Activated CD4-positive, alpha-beta memory T cell treated with anti-CD3 and anti-CD28 coated beads, Interleukin-2, amount 10 ng/mL, durations not matched to agents 7 days and 5 days (primary cell): ENCODE measurements around the gene TRPV6. TPM values are rescaled to one million over a fixed set of nuclear protein-coding genes. Genes with fewer than 3 reads are reported as not detected.

Experiments
- CTCF ChIA-PET: fragments of 350-600 bp; sonication (Branson Sonifier 250); formaldehyde crosslinking; loops from one replicate; lab custom pipeline; 2021; ENCODE audit warnings: antibody characterized with exemption, inconsistent platforms; lab: Charles Lee
- POLR2A ChIA-PET: fragments of 350-600 bp; sonication (Branson Sonifier 250); formaldehyde crosslinking; loops from one replicate; lab custom pipeline; 2021; ENCODE audit warnings: antibody characterized with exemption; lab: Charles Lee
- DNase-seq: peaks from one replicate; pipeline ENCODE4 v3.0.0-alpha.2; 2020
- H3K27ac Mint-ChIP-seq: one replicate; pipeline ENCODE4 v1.8.0; 2021; ENCODE audit warnings: mild to moderate bottlenecking, mixed read lengths
- H3K27me3 Mint-ChIP-seq: one replicate; pipeline ENCODE4 v1.8.0; 2021; ENCODE audit warnings: mixed read lengths
- H3K36me3 Mint-ChIP-seq: one replicate; pipeline ENCODE4 v1.8.0; 2021; ENCODE audit warnings: low read depth, mixed read lengths
- H3K4me1 Mint-ChIP-seq: one replicate; pipeline ENCODE4 v1.8.0; 2021; ENCODE audit warnings: mixed read lengths
- H3K4me3 Mint-ChIP-seq: one replicate; pipeline ENCODE4 v1.8.0; 2021; ENCODE audit warnings: mild to moderate bottlenecking, mixed read lengths
- H3K9me3 Mint-ChIP-seq: one replicate; pipeline ENCODE4 v1.8.0; 2021; ENCODE audit warnings: mixed read lengths
- total RNA-seq, 2 experiments: library from RNA; stranded (reverse); gene quantifications; one replicate each; pipeline ENCODE4 v1.2.3, GENCODE V29; 2021

TRPV6 gene
- total RNA-seq, 2 experiments from 2014 or later: not detected

DNA sequence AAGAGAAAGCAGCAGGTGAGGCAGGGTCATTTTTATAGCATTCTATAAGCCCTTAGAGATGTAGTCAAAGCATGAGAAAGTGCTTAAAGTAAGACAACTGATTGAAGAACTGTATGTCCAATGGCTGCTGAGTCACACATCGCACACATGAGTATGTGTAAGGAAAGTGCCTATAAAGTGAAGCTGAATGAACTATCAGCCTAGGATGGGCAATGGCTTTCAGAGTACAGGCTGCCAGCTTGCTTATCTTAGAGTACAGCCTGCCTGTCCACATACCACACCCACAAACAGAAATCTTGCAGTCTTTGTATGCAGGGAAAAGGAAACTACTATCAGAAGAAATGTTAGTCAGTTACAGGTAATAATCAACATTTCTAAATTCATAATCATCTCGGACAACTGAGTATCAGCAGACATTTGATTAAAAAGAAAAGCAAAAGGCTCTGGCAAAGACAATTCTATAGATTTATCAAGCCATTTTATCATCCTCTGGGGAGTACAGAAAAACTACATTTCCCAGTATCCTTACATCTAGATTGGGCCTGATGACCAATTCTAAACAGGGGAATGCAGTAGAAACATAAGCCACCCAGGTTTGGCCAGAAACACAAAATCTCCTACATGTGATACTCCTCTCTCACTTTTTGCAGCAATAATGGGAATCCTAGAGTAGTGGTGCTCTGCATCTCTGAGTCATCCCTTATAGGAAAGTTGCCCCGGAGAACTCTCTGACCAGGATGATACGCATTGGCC lies 46.9 kb downstream of the TRPV6 start:
- ChIA-PET POLR2A (no interaction called here), CTCF (no interaction called here)
- peaks cover 2% of the 10 kb centered on the region for H3K27me3 Mint-ChIP-seq
- H3K4me3 Mint-ChIP-seq: no peak overlapping the region
- peaks cover 4% of the 10 kb centered on the region for H3K4me1 Mint-ChIP-seq
- H3K9me3 Mint-ChIP-seq: no peaks in the 10 kb centered on the region
- H3K27ac Mint-ChIP-seq: no peak overlapping the region
- H3K36me3 Mint-ChIP-seq: no peaks in the 10 kb centered on the region
- no peak for DNase-seq

DNA sequence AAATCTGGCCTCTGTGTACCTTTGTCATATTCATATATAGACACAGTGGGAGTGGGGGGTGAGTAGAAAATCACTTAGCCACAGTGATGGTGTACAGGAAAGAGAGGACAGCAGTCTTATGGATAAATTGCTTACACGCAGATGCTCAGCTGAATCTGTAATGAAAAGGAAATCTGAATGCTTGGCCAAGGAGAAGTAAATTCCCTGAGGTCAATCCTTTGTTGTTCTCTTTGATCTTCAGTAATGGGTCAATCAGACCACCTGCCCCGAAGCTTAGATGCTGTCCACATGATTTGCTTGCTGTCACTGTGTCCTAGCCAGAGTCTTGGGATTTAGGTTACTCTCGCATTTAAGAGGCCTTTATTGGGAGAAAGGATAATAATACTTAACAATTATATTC lies 49.1 kb downstream of the TRPV6 start:
- Mint-ChIP-seq H3K27ac (no peak overlapping the region), H3K36me3 (no peaks in the 10 kb centered on the region), H3K27me3 (no peaks in the 10 kb centered on the region), H3K9me3 (no peaks in the 10 kb centered on the region), H3K4me3 (no peak overlapping the region), H3K4me1 (peaks cover 7% of the 10 kb centered on the region)
- DNase-seq: no peak
- ChIA-PET CTCF (interaction anchor here (1.0 to 1.6 kb wide), 3 partner anchors 15 to 29 kb away, joined by 4 read pairs; no protein-coding TSS in a partner anchor), POLR2A (interaction anchor here (1.3 kb wide), 1 partner anchor 28 kb away, joined by 3 read pairs; no protein-coding TSS in a partner anchor)

DNA sequence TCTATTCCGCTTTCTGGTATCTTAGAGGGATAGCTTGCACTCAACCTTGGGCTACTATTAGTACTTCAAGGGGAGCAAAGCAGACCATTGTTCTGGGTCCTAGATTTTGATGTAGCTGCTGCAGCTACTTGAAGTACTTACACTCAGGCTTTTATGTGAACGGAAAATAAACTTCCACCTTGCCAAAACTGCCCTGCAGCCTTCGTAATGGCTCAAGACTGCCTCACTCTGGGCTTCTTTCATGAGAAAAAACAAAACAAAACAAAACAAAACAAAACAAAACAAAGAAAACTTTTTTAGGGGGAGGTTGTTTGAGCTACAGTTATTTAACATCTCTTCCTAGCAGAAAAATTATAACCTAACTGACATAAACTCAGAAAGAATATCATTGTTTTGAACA lies 50.1 kb downstream of the TRPV6 start:
- POLR2A ChIA-PET: interaction anchor here (1.3 kb wide), 1 partner anchor 27 kb away, joined by 3 read pairs; no protein-coding TSS in a partner anchor
- Mint-ChIP-seq H3K36me3 (no peaks in the 10 kb centered on the region), H3K9me3 (no peaks in the 10 kb centered on the region), H3K4me3 (no peak overlapping the region), H3K27me3 (no peaks in the 10 kb centered on the region), H3K27ac (no peak overlapping the region), H3K4me1 (peaks cover 13% of the 10 kb centered on the region)
- CTCF ChIA-PET: interaction anchor here (0.6 to 1.6 kb wide), 4 partner anchors 16 to 30 kb away, joined by 4 read pairs; no protein-coding TSS in a partner anchor
- DNase-seq: no peak

DNA sequence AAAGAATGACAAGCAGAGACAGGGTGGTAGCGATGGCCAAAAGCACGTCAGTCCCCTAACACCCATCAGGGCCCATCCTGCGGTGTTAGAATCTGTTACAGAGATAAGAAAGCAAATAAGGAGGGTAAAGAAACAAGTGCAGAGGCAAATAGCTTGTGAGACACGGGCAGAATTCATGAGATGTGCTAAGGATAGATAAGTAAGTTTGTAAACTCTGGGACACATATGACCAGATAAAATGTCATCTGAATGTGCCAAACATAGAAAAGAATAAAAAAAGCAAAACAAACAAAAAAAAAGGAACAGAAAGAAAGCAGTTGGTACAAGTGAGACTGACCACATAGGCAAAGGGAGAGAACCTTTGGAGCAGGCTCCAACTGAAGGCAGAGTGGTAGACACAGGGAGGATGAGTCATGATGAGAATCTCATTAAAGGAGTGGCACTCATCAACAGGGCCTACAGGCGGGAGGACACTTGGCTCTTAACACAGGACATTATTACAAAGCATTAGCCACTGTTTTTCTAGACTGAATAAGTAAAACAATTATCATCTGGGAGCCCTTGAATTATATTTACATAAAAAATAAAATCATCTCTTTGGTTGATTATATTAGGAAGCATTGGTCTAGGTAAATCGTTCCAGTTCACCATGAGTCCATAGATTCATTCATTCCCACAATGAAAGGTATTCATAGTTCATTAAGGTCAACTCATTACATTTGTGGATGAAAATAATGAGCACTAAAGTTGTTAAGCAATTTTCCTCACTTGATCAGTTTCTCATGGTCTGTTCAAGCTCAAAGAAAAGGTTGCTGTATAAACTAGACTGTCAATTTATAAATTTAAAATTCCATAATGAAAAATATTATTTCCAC lies 52.1 kb downstream of the TRPV6 start:
- H3K27me3 Mint-ChIP-seq: peaks cover 3% of the 10 kb centered on the region
- no peak overlapping the region for H3K27ac Mint-ChIP-seq
- no peak overlapping the region for H3K4me3 Mint-ChIP-seq
- peaks cover 13% of the 10 kb centered on the region for H3K4me1 Mint-ChIP-seq
- H3K9me3 Mint-ChIP-seq: no peaks in the 10 kb centered on the region
- ChIA-PET POLR2A (no interaction called here), CTCF (no interaction called here)
- DNase-seq: no peak
- H3K36me3 Mint-ChIP-seq: no peaks in the 10 kb centered on the region

DNA sequence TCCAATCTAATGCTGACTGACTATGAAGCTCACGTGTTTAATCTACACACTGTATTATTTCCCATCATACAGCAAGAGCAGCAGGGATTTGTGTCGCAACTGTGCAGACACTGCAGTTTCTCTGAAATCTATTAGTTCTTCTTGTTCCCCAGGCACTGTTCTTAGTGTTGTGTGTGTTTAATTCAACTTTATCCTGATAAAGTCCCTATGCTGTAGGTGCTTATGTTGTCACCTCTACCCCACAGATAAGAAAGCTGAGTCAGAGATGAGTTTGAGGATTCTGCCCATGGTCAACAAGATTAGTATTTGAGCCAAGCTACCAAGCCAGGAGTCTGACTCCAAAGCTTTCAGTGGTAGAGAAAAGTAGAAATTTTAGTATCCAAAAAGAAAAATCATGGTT lies 53.1 kb downstream of the TRPV6 start:
- ChIA-PET CTCF (interaction anchor here (0.5 to 1.1 kb wide), 2 partner anchors 298 to 411 kb away, joined by 3 to 4 read pairs; no protein-coding TSS in a partner anchor), POLR2A (no interaction called here)
- Mint-ChIP-seq H3K27ac (no peak overlapping the region), H3K36me3 (no peaks in the 10 kb centered on the region), H3K9me3 (no peaks in the 10 kb centered on the region), H3K4me3 (no peak overlapping the region), H3K4me1 (peaks cover 13% of the 10 kb centered on the region), H3K27me3 (peaks cover 7% of the 10 kb centered on the region)
- DNase-seq: no peak

DNA sequence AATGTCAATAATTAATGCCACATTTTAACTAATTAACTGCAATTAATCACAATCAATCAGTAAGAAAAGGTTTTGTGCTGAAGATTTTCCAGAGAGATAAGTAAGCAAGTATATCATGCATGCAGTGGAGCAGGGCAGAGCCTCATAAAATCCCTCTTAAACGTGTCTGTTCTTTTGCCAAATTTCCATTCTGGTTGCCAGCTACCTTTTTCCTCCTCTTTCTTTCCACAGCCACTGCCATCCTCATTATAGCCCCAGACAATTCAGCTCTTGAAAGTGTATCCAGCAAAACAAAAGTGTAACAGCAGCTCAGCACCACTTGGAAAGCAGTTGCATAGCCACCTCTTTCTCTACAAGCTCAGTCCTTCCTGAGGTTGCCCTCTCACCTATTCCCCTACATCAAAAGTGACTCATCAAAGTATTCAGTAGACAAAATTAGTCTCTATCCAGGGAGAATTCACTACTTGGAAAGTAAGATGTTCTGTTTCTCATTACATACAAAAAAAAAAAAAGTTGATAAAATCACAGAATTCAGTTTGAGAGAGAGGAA lies 57.5 kb downstream of the TRPV6 start:
- peaks cover 3% of the 10 kb centered on the region for H3K9me3 Mint-ChIP-seq
- H3K27me3 Mint-ChIP-seq: peaks cover 25% of the 10 kb centered on the region
- H3K27ac Mint-ChIP-seq: no peak overlapping the region
- no peak overlapping the region for H3K4me3 Mint-ChIP-seq
- peaks cover 9% of the 10 kb centered on the region for H3K4me1 Mint-ChIP-seq
- no peak for DNase-seq
- CTCF ChIA-PET: interaction anchor here (0.7 to 1.6 kb wide), 4 partner anchors 9 to 685 kb away, joined by 3 to 4 read pairs (median 4); no protein-coding TSS in a partner anchor
- POLR2A ChIA-PET: no interaction called here
- peaks cover 4% of the 10 kb centered on the region for H3K36me3 Mint-ChIP-seq

DNA sequence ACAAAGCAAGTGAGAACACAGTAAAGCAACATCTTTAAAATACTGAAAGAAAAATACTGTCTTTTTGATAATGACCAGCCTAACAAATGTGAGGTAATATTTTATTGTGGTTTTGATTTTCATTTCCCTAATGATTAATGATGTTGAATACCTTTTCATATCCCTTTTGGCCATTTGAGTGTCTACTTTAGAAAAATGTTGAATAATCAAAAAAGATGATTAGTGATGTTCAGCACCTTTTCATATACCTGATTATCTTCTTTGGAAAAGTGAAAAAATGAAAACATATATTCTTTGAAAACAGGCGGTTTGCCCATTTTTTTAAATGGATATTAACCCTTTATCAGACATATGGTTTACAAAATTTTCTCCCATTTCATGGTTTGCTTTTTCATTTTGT lies 62.8 kb downstream of the TRPV6 start:
- POLR2A ChIA-PET: no interaction called here

More for the DNA sequence above, 62.8 kb downstream of the TRPV6 start:
- Mint-ChIP-seq H3K36me3 (peaks cover 4% of the 10 kb centered on the region), H3K4me3 (no peak overlapping the region), H3K27me3 (peaks cover 49% of the 10 kb centered on the region), H3K9me3 (peaks cover 3% of the 10 kb centered on the region), H3K4me1 (peaks cover 4% of the 10 kb centered on the region), H3K27ac (no peak overlapping the region)
- DNase-seq: no peak
- CTCF ChIA-PET: no interaction called here

Other genes starting within 250 kb of the TRPV6 start
- gene PRSS1, start 136.3 kb downstream of the TRPV6 start, total RNA-seq: not detected
- not detected for gene PRSS2, start 114.8 kb downstream of the TRPV6 start, total RNA-seq
- 1 to 10 TPM; 5.7 to 7.0 TPM for gene EPHB6, start 30.7 kb downstream of the TRPV6 start, total RNA-seq
- not detected for gene TRPV5, start 48.0 kb upstream of the TRPV6 start, total RNA-seq
- not detected for gene LLCFC1, start 53.7 kb upstream of the TRPV6 start, total RNA-seq
- 1 to 10 TPM in 1 of 2 experiments, under 1 TPM in 1; 0.30 to 1.1 TPM for gene KEL, start 76.6 kb upstream of the TRPV6 start, total RNA-seq
- not detected for gene OR9A2, start 141.4 kb upstream of the TRPV6 start, total RNA-seq
- not detected for gene OR6V1, start 166.6 kb upstream of the TRPV6 start, total RNA-seq
- not detected for gene PIP, start 246.3 kb upstream of the TRPV6 start, total RNA-seq